OCI-LY1 (cell line): ENCODE data around the gene PRR22.
"Not testable (repeated sequence)": the region's sequence is repeated elsewhere in the genome, so short reads cannot be mapped to it uniquely, and the experiment has no call there.

Experiments
- H2AFZ ChIP-seq: fragments of 200-600 bp; sonication (generic), shearing (Covaris generic); 2 replicates; pipeline ENCODE4 v1.6.0; 2014; ENCODE audit warnings: antibody characterized with exemption, mild to moderate bottlenecking, low read length
- H3F3A ChIP-seq: fragments of 200-600 bp; sonication (generic), shearing (Covaris generic); 2 replicates; pipeline ENCODE4 v1.6.0; 2014; ENCODE audit warnings: mild to moderate bottlenecking, antibody characterized with exemption, low read length, moderate library complexity; ENCODE audit not compliant: insufficient read depth
- H3K27ac ChIP-seq: fragments of 200-600 bp; sonication (generic); 2 replicates; pipeline ENCODE4 v1.5.1; 2014; ENCODE audit warnings: low read length, mixed run types, mild to moderate bottlenecking, low read depth; ENCODE audit not compliant: poor library complexity, severe bottlenecking
- H3K27me3 ChIP-seq: fragments of 200-600 bp; sonication (generic); 2 replicates; pipeline ENCODE4 v1.6.0; 2014; ENCODE audit warnings: antibody characterized with exemption, mild to moderate bottlenecking, low read length, moderate library complexity; ENCODE audit not compliant: insufficient read depth
- H3K36me3 ChIP-seq: fragments of 200-600 bp; sonication (generic); 2 replicates; pipeline ENCODE4 v1.6.1; 2014; ENCODE audit warnings: mild to moderate bottlenecking, antibody characterized with exemption, low read length, moderate library complexity, mixed read lengths; ENCODE audit not compliant: insufficient read depth
- H3K4me1 ChIP-seq: fragments of 200-600 bp; sonication (generic); 2 replicates; pipeline ENCODE4 v1.5.1; 2014; ENCODE audit warnings: mild to moderate bottlenecking, low read length, moderate library complexity; ENCODE audit not compliant: insufficient read depth, severe bottlenecking
- H3K4me2 ChIP-seq: fragments of 200-600 bp; sonication (generic), shearing (Covaris generic); 2 replicates; pipeline ENCODE4 v1.6.1; 2014; ENCODE audit warnings: low read length
- H3K4me3 ChIP-seq: fragments of 200-600 bp; sonication (generic); 2 replicates; pipeline ENCODE4 v1.5.1; 2014; ENCODE audit warnings: low read length, low read depth, mild to moderate bottlenecking, mixed read lengths; ENCODE audit not compliant: poor library complexity, severe bottlenecking
- H3K79me2 ChIP-seq: fragments of 200-600 bp; shearing (Covaris generic); 2 replicates; pipeline ENCODE4 v1.6.1; 2016; ENCODE audit warnings: mixed run types, low read length, mixed read lengths; ENCODE audit not compliant: insufficient read depth
- H3K9ac ChIP-seq: fragments of 200-600 bp; sonication (generic), shearing (Covaris generic); 2 replicates; pipeline ENCODE4 v1.6.1; 2014; ENCODE audit warnings: mild to moderate bottlenecking, low read length, mixed read lengths
- H3K9me2 ChIP-seq: fragments of 200-600 bp; sonication (generic), shearing (Covaris generic); 2 replicates; pipeline ENCODE4 v1.6.1; 2014; ENCODE audit warnings: low read depth, mild to moderate bottlenecking, low read length, mixed read lengths
- H3K9me3 ChIP-seq: fragments of 200-600 bp; shearing (Covaris generic); 2 replicates; pipeline ENCODE4 v1.6.1; 2014; ENCODE audit warnings: low read length, mixed read lengths
- H4K20me1 ChIP-seq: fragments of 200-600 bp; sonication (generic), shearing (Covaris generic); 2 replicates; pipeline ENCODE4 v1.6.0; 2016; ENCODE audit warnings: mild to moderate bottlenecking, low read length; ENCODE audit not compliant: insufficient read depth
- EZH2 ChIP-seq: fragments of 200-600 bp; sonication (generic), shearing (Covaris generic); IDR thresholded peaks from 2 replicates; pipeline ENCODE4 v1.8.0; 2017; ENCODE audit warnings: borderline replicate concordance, mixed run types, mild to moderate bottlenecking, antibody characterized with exemption, low read length, moderate library complexity, mixed read lengths
- TF ChIP-seq, protein P1 (sequence below): fragments of 200-600 bp; sonication (generic), shearing (Covaris generic); IDR thresholded peaks from 2 replicates; pipeline ENCODE4 v1.5.1; 2017; ENCODE audit warnings: mild to moderate bottlenecking, antibody characterized with exemption, low read length, moderate library complexity, mixed read lengths

Gene PRR22

DNA sequence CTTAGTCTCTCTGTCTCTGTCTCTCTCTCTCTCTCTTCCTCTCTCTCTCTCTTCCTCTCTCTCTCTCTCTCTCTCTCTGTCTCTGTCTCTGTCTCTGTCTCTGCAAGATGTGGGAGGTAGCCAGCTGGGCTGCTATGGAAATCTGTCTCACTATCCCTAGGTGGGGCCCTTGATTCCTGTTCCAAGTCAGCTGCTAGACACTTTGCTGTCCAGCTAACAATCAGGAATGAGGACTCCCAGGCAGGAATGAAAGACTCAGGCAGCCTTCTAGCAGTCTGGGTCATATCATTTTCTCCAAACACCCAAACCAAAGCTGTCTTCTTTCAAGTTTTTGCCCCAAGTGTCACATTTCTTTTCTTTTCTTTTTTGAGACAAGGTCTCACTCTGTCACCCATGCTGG is 40.9 kb downstream of the PRR22 start:
- no peaks in the 10 kb centered on the region for H3K36me3 ChIP-seq
- no peaks in the 10 kb centered on the region for H3K4me1 ChIP-seq
- no peak overlapping the region for H2AFZ ChIP-seq
- H3K27me3 ChIP-seq, result no peaks in the 10 kb centered on the region; the same call in 1 of the 2 replicates
- no peak overlapping the region for H3K9ac ChIP-seq
- H3F3A ChIP-seq, result no peaks in the 10 kb centered on the region
- H3K4me2 ChIP-seq, result no peak overlapping the region
- no peaks in the 10 kb centered on the region for H3K79me2 ChIP-seq
- no peak overlapping the region for H3K27ac ChIP-seq
- no peaks in the 10 kb centered on the region for H3K9me2 ChIP-seq
- TF ChIP-seq, protein P1, sequence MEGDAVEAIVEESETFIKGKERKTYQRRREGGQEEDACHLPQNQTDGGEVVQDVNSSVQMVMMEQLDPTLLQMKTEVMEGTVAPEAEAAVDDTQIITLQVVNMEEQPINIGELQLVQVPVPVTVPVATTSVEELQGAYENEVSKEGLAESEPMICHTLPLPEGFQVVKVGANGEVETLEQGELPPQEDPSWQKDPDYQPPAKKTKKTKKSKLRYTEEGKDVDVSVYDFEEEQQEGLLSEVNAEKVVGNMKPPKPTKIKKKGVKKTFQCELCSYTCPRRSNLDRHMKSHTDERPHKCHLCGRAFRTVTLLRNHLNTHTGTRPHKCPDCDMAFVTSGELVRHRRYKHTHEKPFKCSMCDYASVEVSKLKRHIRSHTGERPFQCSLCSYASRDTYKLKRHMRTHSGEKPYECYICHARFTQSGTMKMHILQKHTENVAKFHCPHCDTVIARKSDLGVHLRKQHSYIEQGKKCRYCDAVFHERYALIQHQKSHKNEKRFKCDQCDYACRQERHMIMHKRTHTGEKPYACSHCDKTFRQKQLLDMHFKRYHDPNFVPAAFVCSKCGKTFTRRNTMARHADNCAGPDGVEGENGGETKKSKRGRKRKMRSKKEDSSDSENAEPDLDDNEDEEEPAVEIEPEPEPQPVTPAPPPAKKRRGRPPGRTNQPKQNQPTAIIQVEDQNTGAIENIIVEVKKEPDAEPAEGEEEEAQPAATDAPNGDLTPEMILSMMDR, result no peak
- no peaks in the 10 kb centered on the region for H3K9me3 ChIP-seq
- H4K20me1 ChIP-seq, result no peaks in the 10 kb centered on the region
- H3K4me3 ChIP-seq, result no peak overlapping the region

DNA sequence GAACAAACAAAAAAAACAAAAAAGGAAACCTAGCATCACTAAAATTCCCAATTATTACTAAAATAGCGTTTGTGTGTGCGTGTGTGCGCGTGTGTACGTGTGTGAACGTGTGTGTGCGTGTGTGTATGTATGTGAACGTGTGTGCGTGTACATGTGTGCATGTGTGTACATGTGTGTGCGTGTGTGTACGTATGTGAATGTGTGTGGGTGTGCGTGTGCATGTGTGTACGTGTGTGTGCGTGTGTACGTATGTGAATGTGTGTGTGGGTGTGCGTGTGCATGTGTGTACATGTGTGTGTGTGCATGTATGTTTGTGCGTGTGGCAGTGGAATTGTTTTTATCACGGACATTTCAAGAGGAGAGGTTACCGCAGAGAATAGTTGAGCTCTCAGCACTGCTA is 42.5 kb downstream of the PRR22 start:
- H2AFZ ChIP-seq, result no peak overlapping the region
- no peaks in the 10 kb centered on the region for H3K9me3 ChIP-seq
- TF ChIP-seq, protein P1, result no peak
- no peak for TF ChIP-seq EZH2
- H3K27ac ChIP-seq, result no peak overlapping the region
- H3K9ac ChIP-seq, result no peak overlapping the region
- H4K20me1 ChIP-seq, result no peaks in the 10 kb centered on the region
- no peak overlapping the region for H3K4me3 ChIP-seq
- H3F3A ChIP-seq, result no peaks in the 10 kb centered on the region
- H3K4me2 ChIP-seq, result no peak overlapping the region
- no peaks in the 10 kb centered on the region for H3K36me3 ChIP-seq
- H3K27me3 ChIP-seq, result no peaks in the 10 kb centered on the region; the same call in 1 of the 2 replicates
- no peaks in the 10 kb centered on the region for H3K4me1 ChIP-seq
- H3K79me2 ChIP-seq, result no peaks in the 10 kb centered on the region
- H3K9me2 ChIP-seq, result no peaks in the 10 kb centered on the region

DNA sequence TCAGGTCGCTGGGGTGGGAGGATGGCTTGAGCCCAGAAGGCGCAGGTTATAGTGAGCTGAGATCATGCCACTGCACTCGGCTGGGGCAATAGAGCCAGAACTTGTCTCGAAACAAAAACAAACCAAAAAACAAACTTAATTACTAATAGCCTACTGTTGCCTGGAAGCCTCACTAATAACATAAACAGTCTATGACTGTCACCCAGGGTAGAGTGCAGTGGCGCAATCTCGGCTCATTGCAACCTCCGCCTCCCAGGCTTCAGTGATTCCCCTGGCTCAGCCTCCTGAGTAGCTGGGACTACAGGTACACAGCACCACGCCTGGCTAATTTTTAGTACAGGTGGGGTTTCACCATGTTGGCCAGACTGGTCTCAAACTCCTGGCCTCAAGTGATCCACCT is 46.1 kb downstream of the PRR22 start:
- no peaks in the 10 kb centered on the region for H3F3A ChIP-seq
- no peak overlapping the region for H3K9ac ChIP-seq
- no peak overlapping the region for H2AFZ ChIP-seq
- no peaks in the 10 kb centered on the region for H3K9me2 ChIP-seq
- H3K36me3 ChIP-seq, result no peaks in the 10 kb centered on the region
- no peaks in the 10 kb centered on the region for H3K9me3 ChIP-seq
- no peak overlapping the region for H3K4me2 ChIP-seq
- no peaks in the 10 kb centered on the region for H3K79me2 ChIP-seq
- H3K27ac ChIP-seq, result no peak overlapping the region
- H4K20me1 ChIP-seq, result no peaks in the 10 kb centered on the region
- no peaks in the 10 kb centered on the region for H3K4me1 ChIP-seq
- H3K4me3 ChIP-seq, result no peak overlapping the region
- H3K27me3 ChIP-seq, result peaks cover 4% of the 10 kb centered on the region; the same call in 1 of the 2 replicates
- TF ChIP-seq, protein P1, result no peak
- no peak for TF ChIP-seq EZH2

DNA sequence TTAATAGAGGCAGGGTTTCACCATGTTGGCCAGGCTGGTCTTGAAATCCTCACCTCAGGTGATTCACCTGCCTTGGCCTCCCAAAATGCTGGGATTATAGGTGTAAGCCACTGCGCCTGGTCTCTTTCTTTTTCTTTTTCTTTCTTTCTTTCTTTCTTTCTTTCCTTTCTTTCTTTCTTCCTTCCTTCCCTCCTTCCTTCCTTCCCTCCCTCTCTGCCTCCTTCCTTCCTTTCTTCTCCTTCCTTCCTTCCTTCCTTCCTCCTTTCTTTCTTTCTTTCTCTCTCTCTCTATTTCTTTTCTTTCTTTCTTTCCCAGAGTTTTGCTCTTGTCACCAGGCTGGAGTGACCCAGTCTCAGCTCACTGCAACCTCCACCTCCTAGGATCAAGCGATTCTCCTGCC is 51.4 kb downstream of the PRR22 start:
- not testable (repeated sequence) for H3K9ac ChIP-seq, H3K9me3 ChIP-seq, H3K79me2 ChIP-seq, H2AFZ ChIP-seq, H3F3A ChIP-seq, H3K27ac ChIP-seq, H3K4me3 ChIP-seq, H3K27me3 ChIP-seq, H3K4me2 ChIP-seq, H4K20me1 ChIP-seq, H3K4me1 ChIP-seq, H3K36me3 ChIP-seq, H3K9me2 ChIP-seq
